Measurements from ENCODE around the gene SYNJ2. TPM values are rescaled to one million over a fixed set of nuclear protein-coding genes. Genes with fewer than 3 reads are reported as not detected.

Gene SYNJ2
- total RNA-seq, 2 donors from 2014 or later: 24.7 to 37.3 TPM

DNA sequence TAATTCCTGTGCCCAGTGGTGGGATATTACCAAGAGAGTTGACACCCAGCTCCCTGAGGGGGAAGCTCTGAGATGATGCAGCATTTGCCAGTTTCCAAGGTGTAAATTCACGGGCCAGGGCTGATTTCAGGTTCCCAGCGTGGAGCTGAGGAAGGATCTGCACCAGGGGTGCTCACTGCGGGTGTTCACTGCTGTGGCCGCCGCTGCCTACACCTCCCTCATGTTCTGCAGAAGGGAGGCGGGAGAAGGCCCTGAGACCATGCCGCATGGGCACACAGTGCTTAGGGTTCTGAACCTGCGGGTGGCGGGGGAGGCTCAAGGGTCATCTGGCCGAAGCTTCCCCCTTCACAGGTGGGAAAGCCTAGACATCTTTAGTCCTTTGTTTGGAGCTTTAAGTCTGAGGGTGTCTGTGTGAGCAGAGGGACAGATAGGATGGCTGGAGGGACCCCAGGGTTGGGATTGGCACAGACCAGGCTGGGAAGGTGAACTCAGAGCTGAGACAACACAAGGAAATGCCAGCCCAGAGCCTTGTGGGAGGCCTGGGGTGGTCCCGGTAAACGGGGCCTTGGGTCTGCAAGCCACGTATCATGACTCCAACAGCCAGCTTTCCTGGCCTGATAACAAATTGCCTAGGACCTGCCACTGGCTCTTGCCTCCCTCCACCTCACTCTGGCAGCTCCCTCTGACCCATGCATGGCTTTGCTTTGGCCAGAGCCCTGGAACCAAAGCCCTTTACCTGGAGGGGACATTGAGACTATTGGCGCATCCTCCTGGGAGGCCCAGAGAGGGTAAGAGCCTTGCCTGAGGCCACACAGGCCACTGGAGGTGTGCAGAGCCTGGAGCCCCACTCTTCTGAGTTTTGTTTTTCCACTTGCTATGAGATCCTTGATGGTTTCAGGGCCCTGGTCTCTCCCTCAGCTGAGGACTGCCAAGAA lies 40.4 kb downstream of the SYNJ2 start:
- Mint-ChIP-seq H3K27me3 (no peaks in the 10 kb centered on the region), H3K9me3 (no peaks in the 10 kb centered on the region), H3K36me3 (peaks cover 7% of the 10 kb centered on the region), H3K27ac (peak overlapping the region in 1 of 2 donors; percentile 53), H3K4me1 (ENCODE audit: low read depth in 2 of 2) (peaks cover 12 to 19% of the 10 kb centered on the region in 2 donors), H3K4me3 (no peak overlapping the region)
- ATAC-seq: no peak
- DNase-seq (ENCODE audit: low spot score): no peak

DNA sequence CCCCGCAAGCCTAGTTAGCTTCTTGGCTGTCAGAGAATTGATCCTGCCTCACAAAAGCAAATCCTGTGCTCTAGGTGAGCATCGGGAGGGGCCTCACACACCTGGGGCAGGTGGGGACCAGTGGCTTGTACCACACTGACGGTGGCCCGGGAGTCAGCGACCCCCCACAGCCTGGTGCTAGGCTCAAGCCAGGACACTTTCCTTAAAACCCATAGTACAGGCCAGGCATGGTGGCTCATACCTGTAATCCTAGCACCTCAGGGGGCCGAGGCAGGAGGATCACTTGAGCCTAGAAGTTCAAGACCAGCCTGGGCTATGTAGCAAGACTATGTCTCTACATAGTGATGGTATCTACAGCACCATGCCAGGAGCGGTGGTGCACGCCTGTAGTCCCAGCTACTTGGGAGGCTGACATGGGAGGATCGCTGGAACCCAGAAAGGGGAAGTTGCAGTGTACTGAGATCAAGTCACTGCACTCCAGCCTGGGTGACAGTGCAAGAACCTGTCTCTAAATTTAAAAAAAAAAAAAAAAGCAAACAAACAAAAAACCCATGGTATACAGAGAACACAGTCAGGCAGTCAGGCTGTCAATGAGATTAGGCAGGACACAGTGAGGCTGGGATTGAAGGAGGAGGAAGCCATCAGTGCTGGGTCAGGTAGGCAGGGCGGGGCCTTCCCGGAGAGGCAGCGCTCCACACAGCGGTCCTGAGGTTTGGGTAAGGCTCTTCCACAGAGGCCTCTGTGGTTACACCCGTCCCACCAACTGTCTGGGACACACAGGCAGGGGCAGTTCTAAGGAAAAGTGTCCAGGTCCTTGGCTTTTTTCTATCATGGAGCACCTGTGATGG lies 41.3 kb downstream of the SYNJ2 start:
- H3K4me3 Mint-ChIP-seq: no peak overlapping the region
- ATAC-seq (no peak), DNase-seq (ENCODE audit: low spot score) (no peak)
- no peaks in the 10 kb centered on the region for H3K9me3 Mint-ChIP-seq
- peaks cover 21 to 24% of the 10 kb centered on the region in 2 donors for H3K4me1 Mint-ChIP-seq (ENCODE audit: low read depth in 2 of 2)
- no peaks in the 10 kb centered on the region for H3K27me3 Mint-ChIP-seq
- H3K36me3 Mint-ChIP-seq: peaks cover 7% of the 10 kb centered on the region
- peak overlapping the region in 1 of 2 donors; percentile 53 for H3K27ac Mint-ChIP-seq

DNA sequence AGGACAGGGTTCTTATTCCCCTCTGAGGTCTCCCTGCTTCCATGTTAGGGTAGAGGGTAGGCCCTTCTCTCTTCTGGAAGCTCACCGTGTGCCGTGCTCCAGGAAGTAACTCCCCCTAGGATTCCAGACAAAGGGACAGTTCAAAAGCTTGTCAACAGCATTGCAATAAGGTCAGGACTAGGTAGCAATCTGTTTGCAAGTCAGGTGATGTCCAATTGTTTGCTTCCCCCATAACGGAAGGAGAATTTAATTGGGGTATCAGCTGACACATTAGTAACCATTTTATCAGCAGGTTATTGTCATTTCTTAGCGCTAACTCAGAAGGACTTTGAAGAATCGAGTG lies 41.9 kb downstream of the SYNJ2 start:
- Mint-ChIP-seq H3K4me3 (no peak overlapping the region), H3K27me3 (no peaks in the 10 kb centered on the region), H3K9me3 (no peaks in the 10 kb centered on the region), H3K27ac (no peak overlapping the region), H3K36me3 (peaks cover 7% of the 10 kb centered on the region), H3K4me1 (ENCODE audit: low read depth in 2 of 2) (peaks cover 22 to 26% of the 10 kb centered on the region in 2 donors)
- ATAC-seq: no peak
- no peak for DNase-seq (ENCODE audit: low spot score)

DNA sequence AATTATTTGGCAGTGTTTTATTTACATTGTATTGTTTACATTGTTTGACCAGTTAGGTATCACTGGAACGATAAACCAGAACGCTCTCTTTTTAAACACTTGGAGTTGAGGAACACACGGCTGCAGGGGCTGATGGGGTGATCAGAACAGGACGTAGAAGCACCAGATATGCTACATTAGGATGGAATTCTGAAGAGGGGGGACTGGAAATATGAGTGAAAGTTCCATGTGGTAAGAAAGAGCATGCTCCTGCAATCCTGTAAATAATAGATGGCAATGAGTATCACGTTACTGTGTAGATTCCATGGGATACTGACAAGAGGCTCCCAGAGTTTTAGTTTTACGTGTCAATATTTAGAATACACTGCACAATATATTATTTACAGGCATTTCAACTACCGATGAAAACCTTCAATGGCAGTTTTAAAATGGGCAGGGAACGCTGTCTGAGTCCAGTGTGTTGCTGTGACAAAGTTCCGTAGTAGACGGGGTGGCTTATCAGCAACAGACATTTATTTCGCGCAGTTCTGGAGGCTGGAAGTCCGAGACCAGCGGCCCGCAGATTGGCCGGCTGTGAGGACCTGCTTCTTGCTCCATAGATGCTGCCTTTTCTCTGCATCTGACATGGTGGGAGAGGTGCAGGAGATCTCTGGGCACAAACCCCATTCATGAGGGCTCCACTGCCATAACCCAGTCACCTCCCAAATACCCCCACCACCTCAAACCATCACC lies 43.1 kb downstream of the SYNJ2 start:
- Mint-ChIP-seq H3K27me3 (no peaks in the 10 kb centered on the region), H3K36me3 (peaks cover 7% of the 10 kb centered on the region), H3K4me1 (ENCODE audit: low read depth in 2 of 2) (peaks cover 22 to 26% of the 10 kb centered on the region in 2 donors), H3K4me3 (no peak overlapping the region), H3K27ac (peak overlapping the region in 1 of 2 donors; percentile 8), H3K9me3 (no peaks in the 10 kb centered on the region)
- ATAC-seq: no peak
- DNase-seq (ENCODE audit: low spot score): no peak

DNA sequence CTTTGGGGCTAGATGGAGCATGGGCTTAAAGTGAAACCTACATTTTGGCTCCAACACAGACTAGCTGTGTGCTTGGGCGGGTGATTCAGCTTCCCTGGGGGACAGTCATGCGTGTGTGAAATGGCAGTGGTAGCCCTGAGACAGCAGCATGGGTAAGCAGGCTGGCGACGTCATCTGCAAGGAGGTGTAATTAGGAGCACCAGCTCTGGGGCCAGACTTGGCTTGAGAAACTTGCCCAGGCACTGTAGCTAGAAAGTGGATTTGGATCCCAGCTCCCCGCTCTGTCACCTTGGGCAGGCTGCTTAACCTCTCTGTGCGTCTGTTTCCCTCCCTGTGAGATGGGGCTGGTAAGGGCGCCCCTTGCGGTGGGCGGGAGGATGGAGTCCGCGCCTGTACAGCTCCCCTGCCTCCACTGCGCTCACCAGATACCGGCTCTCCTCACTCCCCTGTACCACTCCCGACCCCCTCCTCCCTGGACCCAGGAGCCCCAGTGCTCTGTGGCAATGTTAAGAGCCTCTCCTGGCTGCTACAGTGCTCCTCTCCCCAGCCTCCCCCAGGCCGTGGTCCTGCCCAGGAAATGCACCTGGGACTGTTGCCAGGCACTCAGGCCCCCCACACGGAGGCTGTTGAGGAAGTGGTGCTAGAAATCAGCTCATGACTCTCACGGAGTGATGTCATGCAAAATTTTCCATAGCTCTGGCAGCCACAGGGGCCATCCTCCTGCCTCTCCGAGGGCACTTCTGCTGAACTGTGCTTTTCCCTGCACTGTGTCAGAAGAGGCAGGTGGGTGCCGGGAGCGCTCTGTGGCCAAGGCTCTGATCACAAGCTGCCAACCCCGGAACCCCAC lies 44.6 kb downstream of the SYNJ2 start:
- Mint-ChIP-seq H3K4me1 (ENCODE audit: low read depth in 2 of 2) (peaks cover 27 to 33% of the 10 kb centered on the region in 2 donors), H3K36me3 (no peaks in the 10 kb centered on the region), H3K4me3 (peak overlapping the region; percentile 79)

DNA sequence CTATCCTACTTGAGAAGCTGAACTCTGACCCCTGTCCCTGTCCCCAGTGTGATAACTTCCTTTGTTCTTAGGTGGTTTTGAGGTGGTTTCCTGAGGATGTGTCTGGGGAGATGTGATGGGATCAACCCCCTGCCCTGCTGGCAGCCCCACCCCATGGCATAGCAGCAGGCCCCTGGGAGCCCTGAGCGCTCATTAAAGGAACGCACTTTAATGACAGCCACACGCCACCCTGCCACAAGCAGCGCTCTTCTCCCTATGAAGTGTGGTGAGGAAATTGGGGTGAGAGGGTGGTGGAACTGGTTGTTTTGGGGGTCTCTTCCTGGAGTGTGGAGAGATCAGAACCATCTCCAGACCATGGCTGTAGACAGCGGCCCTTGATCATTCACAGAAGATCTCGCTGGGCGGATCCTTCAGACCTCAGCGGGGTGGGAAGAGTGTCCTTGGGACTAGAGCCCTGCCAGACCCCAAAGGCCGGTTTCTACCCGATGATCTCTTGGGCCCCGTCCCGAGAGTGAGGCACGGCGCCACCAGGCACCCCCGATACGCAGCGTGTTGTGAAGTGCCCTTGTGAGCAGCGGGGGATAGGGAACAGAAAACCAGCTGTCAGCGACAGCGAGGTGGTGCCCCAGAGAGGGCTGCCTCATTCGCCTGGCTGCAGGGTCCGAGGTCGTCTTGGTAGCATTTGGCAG lies 45.4 kb downstream of the SYNJ2 start:
- Mint-ChIP-seq H3K4me3 (peak overlapping the region; percentile 79), H3K36me3 (no peaks in the 10 kb centered on the region), H3K4me1 (ENCODE audit: low read depth in 2 of 2) (peaks cover 34 to 41% of the 10 kb centered on the region in 2 donors), H3K27ac (peak overlapping the region; percentile 95 to 97), H3K27me3 (no peaks in the 10 kb centered on the region), H3K9me3 (no peaks in the 10 kb centered on the region)
- no peak for DNase-seq (ENCODE audit: low spot score)
- ATAC-seq: no peak

More for the DNA sequence above, 44.6 kb downstream of the SYNJ2 start:
- Mint-ChIP-seq H3K27ac (peak overlapping the region; percentile 95 to 97), H3K9me3 (no peaks in the 10 kb centered on the region), H3K27me3 (no peaks in the 10 kb centered on the region)
- peak; percentile 87 for DNase-seq (ENCODE audit: low spot score)
- ATAC-seq: peak; percentile 87 to 88

DNA sequence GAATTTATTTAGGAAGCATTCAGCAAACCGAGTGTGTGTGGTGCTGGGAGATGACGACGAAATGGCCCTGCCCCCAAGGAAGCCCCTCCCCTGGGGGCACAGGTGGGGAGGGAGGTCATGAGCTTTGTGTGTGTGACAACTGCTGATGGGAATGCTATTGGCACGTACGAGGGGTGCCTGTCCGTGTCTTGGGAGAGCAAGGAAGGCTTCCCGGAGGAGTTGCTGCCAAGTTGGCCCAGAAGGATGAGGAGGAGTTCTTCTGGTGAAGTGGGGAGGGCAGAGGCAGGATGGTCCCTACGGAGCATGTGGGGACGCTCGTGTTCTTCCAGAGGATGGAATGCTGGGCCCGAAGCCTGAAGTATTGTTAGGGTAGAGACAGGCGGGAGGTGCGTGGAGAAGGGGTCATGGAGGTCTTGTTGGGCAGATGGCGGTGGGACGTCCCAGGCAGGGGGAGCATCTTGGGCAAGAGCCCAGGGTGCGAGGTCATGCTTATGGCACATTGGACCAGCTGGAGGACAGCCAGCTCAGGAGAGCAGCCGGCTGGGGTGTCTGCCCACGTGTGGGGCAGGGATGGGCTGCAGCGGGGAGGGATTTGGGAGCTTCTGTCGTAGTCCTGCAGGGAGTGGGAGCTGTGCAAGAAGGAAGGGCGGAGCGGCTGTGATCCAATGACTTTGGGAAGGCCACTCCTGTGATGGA lies 46.1 kb downstream of the SYNJ2 start:
- peaks cover 34 to 41% of the 10 kb centered on the region in 2 donors for H3K4me1 Mint-ChIP-seq (ENCODE audit: low read depth in 2 of 2)
- ATAC-seq: no peak
- H3K27ac Mint-ChIP-seq: peak overlapping the region; percentile 95 to 97
- peak overlapping the region; percentile 79 for H3K4me3 Mint-ChIP-seq
- H3K9me3 Mint-ChIP-seq: no peaks in the 10 kb centered on the region
- H3K36me3 Mint-ChIP-seq: no peaks in the 10 kb centered on the region
- DNase-seq (ENCODE audit: low spot score): no peak
- no peaks in the 10 kb centered on the region for H3K27me3 Mint-ChIP-seq

DNA sequence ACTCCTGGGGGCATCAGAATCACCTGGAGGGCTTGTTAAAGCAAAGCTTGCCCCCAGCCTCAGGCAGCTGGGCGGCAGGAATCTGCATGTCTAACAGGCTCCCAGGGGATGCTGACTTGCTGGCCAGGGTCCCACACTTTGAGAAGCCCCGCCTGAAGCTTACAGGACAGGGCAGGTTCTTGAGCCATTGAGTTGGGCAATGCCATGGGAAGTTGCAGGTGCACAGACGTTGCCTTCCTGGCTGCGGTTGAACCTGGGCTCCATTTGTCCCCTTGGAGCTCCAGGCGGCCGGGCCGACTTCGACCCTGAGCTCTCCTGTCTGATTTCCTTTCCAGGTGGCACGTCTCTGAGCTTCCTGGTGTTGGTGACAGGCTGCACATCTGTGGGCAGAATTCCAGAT lies 46.8 kb downstream of the SYNJ2 start:
- Mint-ChIP-seq H3K9me3 (no peaks in the 10 kb centered on the region), H3K4me3 (no peak overlapping the region), H3K27me3 (no peaks in the 10 kb centered on the region), H3K36me3 (no peaks in the 10 kb centered on the region), H3K27ac (peak overlapping the region in 1 of 2 donors; percentile 97), H3K4me1 (ENCODE audit: low read depth in 2 of 2) (peaks cover 34 to 44% of the 10 kb centered on the region in 2 donors)
- DNase-seq (ENCODE audit: low spot score) (no peak), ATAC-seq (no peak)

DNA sequence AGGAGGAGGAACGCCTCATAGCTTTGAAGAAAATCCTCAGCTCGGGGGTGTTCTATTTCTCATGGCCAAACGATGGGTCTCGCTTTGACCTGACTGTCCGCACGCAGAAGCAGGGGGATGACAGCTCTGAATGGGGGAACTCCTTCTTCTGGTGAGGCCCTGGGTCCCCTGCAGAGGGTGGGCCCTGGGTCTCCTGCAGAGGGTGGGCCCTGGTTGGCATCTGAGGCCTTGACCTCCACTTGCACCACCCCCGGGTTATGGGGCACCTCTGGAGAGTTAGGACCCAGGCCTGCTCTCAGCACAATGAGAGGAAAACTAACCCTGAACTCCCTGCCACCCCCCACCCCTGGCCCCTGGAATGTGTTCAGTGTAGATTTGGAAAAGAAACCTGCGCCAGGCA lies 47.2 kb downstream of the SYNJ2 start:
- Mint-ChIP-seq H3K4me1 (ENCODE audit: low read depth in 2 of 2) (peaks cover 34 to 47% of the 10 kb centered on the region in 2 donors), H3K27me3 (no peaks in the 10 kb centered on the region), H3K9me3 (no peaks in the 10 kb centered on the region), H3K27ac (no peak overlapping the region), H3K4me3 (no peak overlapping the region), H3K36me3 (no peaks in the 10 kb centered on the region)
- DNase-seq (ENCODE audit: low spot score): no peak
- ATAC-seq: no peak

DNA sequence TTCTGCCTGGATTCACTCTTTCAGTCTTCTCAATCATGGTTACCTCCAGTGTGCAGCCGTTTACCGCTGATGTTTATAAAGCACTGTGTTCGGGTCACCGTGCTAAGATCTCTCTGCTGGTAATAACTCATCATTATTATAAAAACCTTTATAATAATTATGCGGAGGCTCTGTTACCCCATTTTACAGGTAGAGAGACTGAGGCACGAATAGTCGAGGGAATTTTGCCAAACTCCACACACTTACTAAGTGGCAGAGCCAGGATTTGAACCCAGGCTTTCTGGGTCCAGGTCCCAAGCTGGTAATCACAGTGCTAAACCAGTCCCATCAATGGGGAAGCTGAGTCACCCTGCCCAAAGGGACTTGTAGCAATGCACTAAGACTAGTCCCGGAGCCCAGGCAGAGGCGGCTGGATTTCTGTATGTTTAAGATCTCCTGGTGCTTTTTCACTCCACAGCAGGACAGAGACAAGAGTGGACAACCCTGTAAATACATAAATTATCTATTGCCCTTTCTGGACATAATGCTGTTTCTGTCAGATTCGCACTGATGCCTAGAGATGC lies 48.1 kb downstream of the SYNJ2 start:
- DNase-seq (ENCODE audit: low spot score) (no peak), ATAC-seq (no peak)
- Mint-ChIP-seq H3K36me3 (no peaks in the 10 kb centered on the region), H3K4me1 (ENCODE audit: low read depth in 2 of 2) (peaks cover 34 to 48% of the 10 kb centered on the region in 2 donors), H3K9me3 (no peaks in the 10 kb centered on the region), H3K4me3 (no peak overlapping the region), H3K27ac (peak overlapping the region in 1 of 2 donors; percentile 88), H3K27me3 (no peaks in the 10 kb centered on the region)

DNA sequence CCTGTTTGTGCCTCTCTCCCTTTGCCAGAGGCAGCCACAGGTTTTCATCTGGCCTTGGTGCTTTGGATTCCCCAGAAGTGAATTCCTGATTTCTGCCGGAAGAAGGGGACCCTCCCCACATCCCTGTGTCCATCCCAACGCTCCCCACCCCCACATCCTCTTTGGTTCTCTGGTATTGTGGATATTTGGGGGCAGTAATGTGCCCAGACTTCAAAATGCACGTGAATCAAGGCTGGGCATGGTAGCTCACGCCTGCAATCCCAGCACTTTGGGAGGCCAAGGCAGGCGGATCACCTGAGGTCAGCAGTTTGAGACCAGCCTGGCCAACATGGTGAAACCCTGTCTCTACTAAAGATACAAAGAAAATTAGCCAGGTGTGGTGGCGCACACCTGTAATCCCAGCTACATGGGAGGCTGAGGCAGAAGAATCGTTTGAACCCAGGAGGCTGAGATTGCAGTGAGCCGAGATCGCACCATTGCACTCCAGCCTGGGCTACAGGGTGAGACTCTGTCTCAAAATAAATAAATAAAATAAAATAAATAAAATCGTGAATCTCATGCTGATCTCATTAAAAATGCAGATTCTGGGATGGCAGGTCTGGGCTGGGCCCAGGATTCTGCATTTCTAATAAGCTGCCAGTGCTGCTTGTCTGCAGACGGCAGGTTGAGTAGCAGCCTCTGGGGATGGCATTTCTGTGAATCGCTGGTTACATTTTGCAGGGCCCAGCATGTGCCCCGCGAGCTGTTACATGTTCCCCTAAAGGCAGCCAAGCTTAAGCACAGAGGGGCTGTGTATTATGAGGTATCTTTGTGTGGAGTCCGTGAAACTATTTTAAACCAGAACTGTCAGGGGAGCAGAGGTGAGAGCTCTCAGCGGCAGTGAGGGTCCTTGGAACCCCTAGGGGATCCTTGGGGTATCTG lies 49.0 kb downstream of the SYNJ2 start:
- H3K27ac Mint-ChIP-seq: peak overlapping the region; percentile 70 to 88
- no peaks in the 10 kb centered on the region for H3K27me3 Mint-ChIP-seq
- H3K4me1 Mint-ChIP-seq (ENCODE audit: low read depth in 2 of 2): peaks cover 34 to 52% of the 10 kb centered on the region in 2 donors
- H3K36me3 Mint-ChIP-seq: no peaks in the 10 kb centered on the region
- no peaks in the 10 kb centered on the region for H3K9me3 Mint-ChIP-seq
- ATAC-seq (no peak), DNase-seq (ENCODE audit: low spot score) (no peak)
- H3K4me3 Mint-ChIP-seq: peak overlapping the region; percentile 63

Measured in natural killer cell treated with Interleukin-12 subunit alpha and Interleukin-12 subunit beta and Interleukin-15 and Interleukin-18, amount 100 ng/mL, for 72 hours (primary cell).